ENCODE results near the gene TRIM10. TPM values are rescaled to one million over a fixed set of nuclear protein-coding genes. Genes with fewer than 3 reads are reported as not detected.

Gene TRIM10, protein sequence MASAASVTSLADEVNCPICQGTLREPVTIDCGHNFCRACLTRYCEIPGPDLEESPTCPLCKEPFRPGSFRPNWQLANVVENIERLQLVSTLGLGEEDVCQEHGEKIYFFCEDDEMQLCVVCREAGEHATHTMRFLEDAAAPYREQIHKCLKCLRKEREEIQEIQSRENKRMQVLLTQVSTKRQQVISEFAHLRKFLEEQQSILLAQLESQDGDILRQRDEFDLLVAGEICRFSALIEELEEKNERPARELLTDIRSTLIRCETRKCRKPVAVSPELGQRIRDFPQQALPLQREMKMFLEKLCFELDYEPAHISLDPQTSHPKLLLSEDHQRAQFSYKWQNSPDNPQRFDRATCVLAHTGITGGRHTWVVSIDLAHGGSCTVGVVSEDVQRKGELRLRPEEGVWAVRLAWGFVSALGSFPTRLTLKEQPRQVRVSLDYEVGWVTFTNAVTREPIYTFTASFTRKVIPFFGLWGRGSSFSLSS
- total RNA-seq (2014; rRNA removed; shearing (Covaris generic)) = not detected in 2 replicates

DNA sequence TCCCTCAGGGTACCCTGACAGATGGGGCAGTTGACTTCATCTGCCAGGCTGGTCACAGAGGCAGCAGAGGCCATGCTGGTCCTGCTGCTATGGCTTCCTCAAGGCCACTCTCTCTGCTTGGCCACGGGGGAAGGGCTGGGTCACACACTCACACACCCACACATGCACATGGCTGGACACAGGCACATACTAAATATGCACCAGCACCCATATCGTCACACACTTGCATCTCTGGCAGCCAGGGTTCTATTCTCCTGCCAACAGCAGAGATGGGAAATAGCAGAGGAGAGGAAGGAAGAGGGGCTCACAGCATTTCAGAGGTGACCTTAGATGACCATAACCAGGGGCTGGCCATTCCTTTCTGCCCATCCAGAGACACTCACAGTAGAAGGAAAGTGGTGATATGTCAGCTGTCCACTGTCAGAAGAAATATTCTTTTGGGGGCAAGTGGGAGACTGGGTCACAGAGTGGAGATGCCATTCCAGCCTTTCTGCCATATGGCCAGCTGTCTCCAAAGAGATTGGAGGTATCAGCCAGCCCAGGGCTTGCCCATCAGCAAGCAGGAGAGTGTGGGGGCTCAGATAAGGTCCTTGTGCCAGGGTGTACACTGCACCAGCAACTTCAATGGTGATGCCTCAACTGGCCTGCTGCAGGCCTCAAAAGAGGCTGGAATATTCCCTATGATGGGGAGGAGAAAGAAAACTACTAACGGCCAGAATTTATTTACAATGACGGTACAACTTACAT, at the start of gene TRIM10:
Gene TRIM10 (minus strand): TSS at position 427 of the 747 bp plus-strand sequence. CDS start 353 bp downstream, at position 74.

DNA sequence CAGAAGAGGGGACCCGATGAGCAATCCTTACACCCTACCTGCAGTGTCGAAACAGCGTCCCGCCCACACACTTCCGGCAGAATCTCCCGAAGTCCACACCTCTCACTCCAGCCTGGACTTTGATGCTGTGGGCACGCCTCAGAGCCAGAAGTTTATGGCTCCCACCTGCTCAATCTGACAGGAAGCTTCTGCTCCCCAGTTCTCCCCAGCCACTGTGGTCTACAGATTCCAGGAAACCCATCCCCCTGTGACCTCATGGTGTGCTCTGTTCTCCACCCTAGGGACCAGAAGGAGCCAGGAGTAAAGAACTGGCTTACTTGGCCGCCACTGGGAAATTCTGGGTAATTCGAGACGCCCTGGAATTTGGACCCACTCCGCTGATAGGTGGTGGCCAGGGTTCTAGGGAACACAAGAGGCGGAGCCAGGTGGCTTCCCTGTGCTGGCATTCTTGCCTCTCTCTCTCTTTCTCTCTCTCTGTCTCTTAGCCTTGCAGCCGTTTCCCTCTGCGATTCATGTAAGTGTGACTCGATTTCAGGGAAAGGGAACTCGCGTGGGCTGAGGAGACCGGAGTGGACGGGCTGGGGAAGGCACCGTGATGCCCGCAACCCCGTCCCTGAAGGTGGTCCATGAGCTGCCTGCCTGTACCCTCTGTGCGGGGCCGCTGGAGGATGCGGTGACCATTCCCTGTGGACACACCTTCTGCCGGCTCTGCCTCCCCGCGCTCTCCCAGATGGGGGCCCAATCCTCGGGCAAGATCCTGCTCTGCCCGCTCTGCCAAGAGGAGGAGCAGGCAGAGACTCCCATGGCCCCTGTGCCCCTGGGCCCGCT, 2.3 kb upstream of the TRIM10 start, which contains the start of gene TRIM15:
Gene TRIM15 (plus strand): TSS at position 457 of the 828 bp plus-strand sequence. CDS start 139 bp downstream, at position 596.

DNA sequence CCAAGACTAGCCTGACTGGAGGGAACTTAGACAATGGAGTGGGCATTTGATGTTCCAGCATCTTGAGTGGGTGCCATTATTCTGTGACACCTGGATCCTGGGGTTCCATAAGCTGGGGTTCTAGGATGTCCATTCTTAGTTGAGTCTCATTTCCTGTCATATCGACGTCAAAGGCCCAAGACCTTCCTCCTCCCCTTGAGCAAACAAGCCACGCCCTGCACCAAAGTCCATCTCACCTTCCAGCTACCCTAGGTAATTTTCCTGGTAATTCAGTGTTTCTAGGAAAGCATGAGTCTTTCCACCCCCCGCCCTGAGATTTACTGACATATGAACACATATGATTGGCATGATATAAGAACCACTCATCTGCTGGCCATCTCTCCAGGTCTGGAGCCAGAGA, 25.3 kb downstream of the TRIM10 start, which contains the start of gene TRIM40:
Gene TRIM40 (plus strand): TSS at position 384 of the 400 bp plus-strand sequence. CDS start 897 bp downstream, outside the sequence.

DNA sequence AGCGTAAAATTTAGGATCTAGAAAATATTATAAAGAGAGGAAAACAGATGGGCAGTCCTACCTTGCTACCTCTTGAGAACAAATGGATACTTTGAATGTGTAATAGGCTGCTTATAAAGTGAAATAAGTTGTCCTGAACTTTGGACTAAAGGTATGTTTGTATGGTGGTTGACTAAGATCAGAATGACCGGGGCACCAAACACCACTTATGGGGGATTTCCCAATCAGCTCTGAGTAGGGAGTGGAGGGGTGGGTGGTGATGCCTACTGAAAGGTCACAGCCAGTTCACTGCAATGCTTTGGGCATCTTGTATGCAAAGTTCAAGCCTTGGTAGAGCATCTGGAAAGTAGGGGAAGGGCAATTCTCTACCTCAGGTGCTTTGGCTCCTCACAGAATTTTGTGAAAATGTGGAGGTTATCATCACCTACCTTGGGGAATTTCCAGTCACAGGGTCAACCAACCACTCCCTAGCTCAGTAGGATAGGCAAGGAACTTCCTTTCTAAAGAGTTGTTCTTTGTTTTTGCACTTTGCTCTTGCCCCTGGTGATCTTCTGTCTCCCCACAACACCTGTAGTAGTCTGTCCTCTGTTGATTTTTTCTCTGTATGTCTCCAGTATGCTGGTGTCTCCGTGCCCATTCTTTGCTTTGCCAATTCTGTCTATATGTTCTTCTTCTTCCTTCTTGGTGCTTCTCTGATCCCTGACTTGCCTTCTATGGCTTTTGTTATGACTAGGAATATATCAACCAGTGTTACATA, 47.8 kb downstream of the TRIM10 start, which contains the start of gene TRIM31:
Gene TRIM31 (minus strand): TSS at position 88 of the 757 bp plus-strand sequence. CDS start 285 bp downstream, outside the sequence.

Small RNA genes within 50 kb of the gene (small RNA-seq; reads per million reads assigned to genes)
- not detected for gene RF00554

Other genes with a start within 250 kb of the TRIM10 start
- 267 and 308 TPM in 2 replicates for gene HLA-A, start 218.7 kb downstream of the TRIM10 start, total RNA-seq (2014; rRNA removed; shearing (Covaris generic))
- 25.9 and 27.4 TPM in 2 replicates for gene POLR1H, start 99.9 kb downstream of the TRIM10 start, total RNA-seq (2014; rRNA removed; shearing (Covaris generic))
- 36.8 and 40.9 TPM in 2 replicates for gene PPP1R11, start 94.0 kb downstream of the TRIM10 start, total RNA-seq (2014; rRNA removed; shearing (Covaris generic))
- not detected in 2 replicates for gene RNF39, start 85.4 kb downstream of the TRIM10 start, total RNA-seq (2014; rRNA removed; shearing (Covaris generic))
- gene TRIM31, start 48.1 kb downstream of the TRIM10 start, total RNA-seq (2014; rRNA removed; shearing (Covaris generic)) = not detected in 2 replicates
- gene TRIM40, start 25.1 kb downstream of the TRIM10 start, total RNA-seq (2014; rRNA removed; shearing (Covaris generic)) = not detected in 2 replicates
- gene TRIM15, start 2.3 kb upstream of the TRIM10 start, total RNA-seq (2014; rRNA removed; shearing (Covaris generic)) = not detected in 2 replicates
- 23.1 and 24.6 TPM in 2 replicates for gene TRIM26, start 52.2 kb upstream of the TRIM10 start, total RNA-seq (2014; rRNA removed; shearing (Covaris generic))
- gene TRIM39, start 165.7 kb upstream of the TRIM10 start, total RNA-seq (2014; rRNA removed; shearing (Covaris generic)) = 10.6 and 12.8 TPM in 2 replicates
- gene RPP21, start 183.9 kb upstream of the TRIM10 start, total RNA-seq (2014; rRNA removed; shearing (Covaris generic)) = 34.9 and 40.2 TPM in 2 replicates

Data from A375 (cell line).